GM12801 (cell line): ENCODE data around the gene ANKRA2.

Experiments used
- TF ChIP-seq, protein P1 (sequence below): IDR thresholded peaks from one replicate; pipeline ENCODE4 v1.5.1; 2011; ENCODE audit warnings: control low read depth; ENCODE audit not compliant: insufficient read length; ENCODE audit errors: extremely low read depth

ANKRA2 gene

GRCh38 chr5:73519531-73520283 is 45.7 kb downstream of the ANKRA2 start:
- TF ChIP-seq, protein P1, sequence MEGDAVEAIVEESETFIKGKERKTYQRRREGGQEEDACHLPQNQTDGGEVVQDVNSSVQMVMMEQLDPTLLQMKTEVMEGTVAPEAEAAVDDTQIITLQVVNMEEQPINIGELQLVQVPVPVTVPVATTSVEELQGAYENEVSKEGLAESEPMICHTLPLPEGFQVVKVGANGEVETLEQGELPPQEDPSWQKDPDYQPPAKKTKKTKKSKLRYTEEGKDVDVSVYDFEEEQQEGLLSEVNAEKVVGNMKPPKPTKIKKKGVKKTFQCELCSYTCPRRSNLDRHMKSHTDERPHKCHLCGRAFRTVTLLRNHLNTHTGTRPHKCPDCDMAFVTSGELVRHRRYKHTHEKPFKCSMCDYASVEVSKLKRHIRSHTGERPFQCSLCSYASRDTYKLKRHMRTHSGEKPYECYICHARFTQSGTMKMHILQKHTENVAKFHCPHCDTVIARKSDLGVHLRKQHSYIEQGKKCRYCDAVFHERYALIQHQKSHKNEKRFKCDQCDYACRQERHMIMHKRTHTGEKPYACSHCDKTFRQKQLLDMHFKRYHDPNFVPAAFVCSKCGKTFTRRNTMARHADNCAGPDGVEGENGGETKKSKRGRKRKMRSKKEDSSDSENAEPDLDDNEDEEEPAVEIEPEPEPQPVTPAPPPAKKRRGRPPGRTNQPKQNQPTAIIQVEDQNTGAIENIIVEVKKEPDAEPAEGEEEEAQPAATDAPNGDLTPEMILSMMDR = peak; percentile 75

DNA sequence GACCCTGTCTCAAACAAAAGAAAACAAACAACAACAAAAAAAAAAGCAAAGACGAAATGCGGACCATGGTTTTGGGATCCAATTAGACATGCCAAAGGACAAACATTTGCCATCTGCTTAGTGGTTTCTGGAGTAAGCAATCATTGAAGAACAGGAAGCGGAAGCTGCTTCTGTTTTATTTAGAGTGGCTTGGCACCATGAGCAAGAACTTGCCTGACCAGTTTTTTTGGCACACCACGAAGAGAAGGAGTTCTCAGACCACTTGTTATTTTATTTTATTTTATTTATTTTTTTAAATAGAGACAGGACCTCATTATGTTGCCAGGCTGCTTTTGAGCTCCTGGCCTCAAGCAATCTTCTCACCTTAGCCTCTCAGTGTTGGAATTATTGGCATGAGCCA is 50.2 kb downstream of the ANKRA2 start:
- TF ChIP-seq, protein P1 = no peak

GRCh38 chr5:73514418-73514817 is 51.0 kb downstream of the ANKRA2 start:
- TF ChIP-seq, protein P1 = no peak

GRCh38 chr5:73513996-73514395 is 51.4 kb downstream of the ANKRA2 start:
- TF ChIP-seq, protein P1 = no peak

DNA sequence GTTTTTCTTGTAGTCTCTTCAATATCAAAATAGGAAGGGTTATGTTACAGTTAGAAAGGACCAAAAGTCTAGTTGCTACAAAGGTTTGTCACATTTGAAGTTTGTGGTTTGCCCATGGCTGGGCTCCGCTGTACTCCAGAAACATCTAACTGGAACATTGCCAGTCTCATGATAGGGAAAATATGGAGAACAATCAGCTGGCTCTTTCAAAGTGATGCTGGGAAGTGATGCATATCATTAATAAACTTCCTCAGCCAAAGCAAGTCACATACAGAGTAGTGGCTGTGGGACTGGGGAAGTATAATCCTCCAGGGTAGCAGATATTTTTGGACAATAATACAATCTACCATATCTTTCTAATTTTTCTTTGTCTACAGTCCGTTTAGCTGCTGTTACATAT is 58.4 kb downstream of the ANKRA2 start:
- TF ChIP-seq, protein P1 = no peak

GRCh38 chr5:73506459-73506955 is 58.9 kb downstream of the ANKRA2 start:
- TF ChIP-seq, protein P1 = no peak
